ENCODE measurements around the gene NPHS1. TPM values are rescaled to one million over a fixed set of nuclear protein-coding genes. Genes with fewer than 3 reads are reported as not detected.

NPHS1 gene
- total RNA-seq, 2 experiments from 2014 or later: not detected

DNA sequence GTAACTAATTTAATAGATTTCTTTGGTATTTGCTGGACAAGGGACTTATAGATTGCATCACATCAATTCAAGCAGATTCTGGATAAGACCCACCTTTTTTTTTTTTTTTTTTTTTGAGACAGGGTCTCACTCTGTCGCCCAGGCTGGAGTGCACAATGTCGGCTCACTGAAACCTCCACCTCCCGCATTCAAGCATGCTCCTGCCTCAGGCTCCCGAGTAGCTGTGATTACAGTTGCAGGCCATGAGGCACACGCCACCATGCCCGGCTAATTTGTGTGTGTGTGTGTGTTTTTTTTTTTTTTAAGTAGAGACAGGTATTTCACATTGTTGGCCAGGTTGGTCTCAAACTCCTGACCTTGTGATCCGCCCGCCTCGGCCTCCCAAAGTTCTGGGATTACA is 35.5 kb downstream of the NPHS1 start:
- Mint-ChIP-seq H3K4me1 (ENCODE audit: low read depth) (no peaks in the 10 kb centered on the region), H3K27me3 (peaks cover 14% of the 10 kb centered on the region), H3K4me3 (no peak overlapping the region), H3K9me3 (no peaks in the 10 kb centered on the region), H3K27ac (no peak overlapping the region), H3K36me3 (peaks cover 2% of the 10 kb centered on the region)
- POLR2A ChIA-PET: no interaction called here
- CTCF ChIA-PET: no interaction called here
- DNase-seq: no peak
- intact Hi-C loops (cut with micrococcal nuclease): no loop called here

DNA sequence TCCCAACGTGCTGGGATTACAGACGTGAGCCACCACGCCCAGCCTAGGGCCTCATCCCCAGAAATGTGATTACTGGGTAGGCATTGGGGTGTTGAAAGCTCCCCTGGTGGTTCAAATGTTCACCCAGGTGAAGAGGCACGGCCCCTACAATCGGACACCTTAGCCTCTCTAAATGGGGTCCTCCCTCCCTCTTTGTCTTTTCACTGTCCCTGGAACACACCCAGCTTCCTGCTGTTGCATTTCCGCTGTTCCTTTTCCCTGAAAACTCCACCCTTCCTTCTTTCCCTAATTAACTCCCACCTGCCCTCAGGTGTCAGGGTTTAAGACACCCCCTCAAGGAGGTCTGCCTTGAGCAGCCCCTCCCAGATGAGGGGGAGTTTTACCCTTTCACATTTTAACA is 36.0 kb downstream of the NPHS1 start:
- Mint-ChIP-seq H3K27ac (no peak overlapping the region), H3K4me3 (no peak overlapping the region), H3K27me3 (peaks cover 14% of the 10 kb centered on the region), H3K36me3 (peaks cover 2% of the 10 kb centered on the region), H3K9me3 (no peaks in the 10 kb centered on the region), H3K4me1 (ENCODE audit: low read depth) (no peaks in the 10 kb centered on the region)
- DNase-seq: no peak
- intact Hi-C loops (cut with micrococcal nuclease): no loop called here
- CTCF ChIA-PET: interaction anchor here (0.8 kb wide), 1 partner anchor 312 kb away, joined by 4 read pairs; no protein-coding TSS in a partner anchor
- POLR2A ChIA-PET: no interaction called here

DNA sequence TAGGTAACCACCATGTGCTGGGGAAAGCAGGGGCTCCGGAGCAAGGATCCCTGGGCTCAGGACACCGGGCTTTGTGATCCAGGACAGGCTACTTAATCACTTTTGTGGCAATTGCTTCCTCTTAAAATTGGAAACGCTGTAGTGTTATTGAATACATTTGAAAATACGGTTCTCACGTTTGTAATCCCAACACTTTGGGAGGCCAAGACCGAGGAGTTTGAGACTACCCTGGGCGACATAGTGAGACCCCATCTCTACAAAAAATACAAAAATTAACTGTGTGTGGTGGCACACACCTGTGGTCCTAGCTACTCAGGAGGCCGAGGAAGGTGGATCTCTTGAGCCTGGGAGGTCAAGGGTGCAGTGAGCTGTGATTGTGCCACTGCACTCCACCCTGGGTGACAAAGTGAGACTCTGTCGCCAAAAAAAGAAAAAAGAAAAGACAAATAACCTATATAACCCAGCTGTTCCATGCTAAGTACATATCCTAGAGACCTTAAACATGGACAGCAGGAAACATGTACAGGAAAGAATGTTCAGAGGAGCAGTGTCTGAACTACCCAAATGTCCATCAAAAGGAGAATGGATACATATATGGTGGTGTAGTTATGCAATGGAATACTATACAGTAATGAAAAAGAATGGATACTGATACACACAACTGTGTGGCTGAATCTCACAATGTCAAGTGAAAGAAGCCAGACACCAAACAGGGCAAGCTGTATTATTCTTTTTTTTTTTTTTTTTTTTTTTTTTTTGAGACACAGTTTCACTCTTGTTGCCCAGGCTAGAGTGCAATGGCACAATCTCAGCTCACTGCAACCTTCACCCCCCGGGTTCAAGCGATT is 39.0 kb downstream of the NPHS1 start:
- H3K27me3 Mint-ChIP-seq: peaks cover 10% of the 10 kb centered on the region
- intact Hi-C loops (cut with micrococcal nuclease): no loop called here
- no peaks in the 10 kb centered on the region for H3K4me1 Mint-ChIP-seq (ENCODE audit: low read depth)
- no peak overlapping the region for H3K4me3 Mint-ChIP-seq
- ChIA-PET CTCF (interaction anchor here (0.6 kb wide), 1 partner anchor 24 kb away, joined by 3 read pairs; no protein-coding TSS in a partner anchor), POLR2A (no interaction called here)
- no peaks in the 10 kb centered on the region for H3K9me3 Mint-ChIP-seq
- DNase-seq: no peak
- peaks cover 2% of the 10 kb centered on the region for H3K36me3 Mint-ChIP-seq
- H3K27ac Mint-ChIP-seq: no peak overlapping the region

DNA sequence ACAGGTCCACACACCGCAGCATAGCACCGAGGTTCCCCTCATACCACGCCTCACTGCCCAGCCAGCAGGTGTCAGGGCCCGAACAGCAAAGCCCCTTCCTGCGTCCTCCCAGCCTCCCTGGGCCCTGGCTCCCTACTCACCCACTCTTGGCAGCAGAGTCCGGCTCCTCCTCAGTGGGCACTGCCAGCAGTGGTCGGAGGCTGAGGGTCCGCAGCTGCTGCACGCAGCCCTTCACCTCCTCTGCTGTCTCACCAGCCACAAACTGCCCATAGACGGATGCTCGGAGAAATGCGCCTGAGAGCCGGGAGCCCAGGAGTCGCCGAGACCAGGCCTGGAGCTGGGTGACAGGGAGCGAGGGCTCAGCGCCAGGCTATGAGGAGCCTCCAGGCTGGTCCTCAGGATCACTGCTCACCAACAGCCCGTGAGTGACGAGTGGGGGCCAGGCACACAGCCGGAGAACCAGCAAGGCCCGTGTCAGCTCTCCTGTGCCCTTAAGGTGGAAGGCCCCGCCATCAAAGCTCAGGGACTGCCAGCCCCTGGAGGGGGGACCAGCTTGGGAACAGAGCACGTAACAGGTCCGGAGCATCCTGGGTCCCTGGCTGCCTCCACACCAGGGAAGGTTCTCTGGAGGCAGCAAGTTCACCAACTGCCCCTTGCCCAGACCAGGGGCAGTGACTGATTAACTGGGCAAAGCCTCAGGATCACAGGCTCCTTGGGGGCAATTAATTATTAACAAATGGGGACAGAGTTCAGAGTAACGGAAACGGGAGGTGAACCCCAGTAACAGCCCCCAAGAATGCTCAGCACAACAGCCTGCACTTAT is 39.9 kb downstream of the NPHS1 start, which contains the start of gene PRODH2:
Gene PRODH2, minus strand, starts transcription at position 626 of the 823 bp plus-strand sequence. Its CDS starts 40 bp downstream, at position 586.
- ChIA-PET CTCF (interaction anchor here (0.6 kb wide), 1 partner anchor 23 kb away, joined by 3 read pairs; no protein-coding TSS in a partner anchor), POLR2A (no interaction called here)
- Mint-ChIP-seq H3K36me3 (peaks cover 2% of the 10 kb centered on the region), H3K9me3 (no peaks in the 10 kb centered on the region), H3K27ac (no peak within 1 kb of the TSS), H3K4me3 (no peak within 1 kb of the TSS), H3K4me1 (ENCODE audit: low read depth) (no peaks in the 10 kb centered on the region), H3K27me3 (peaks cover 10% of the 10 kb centered on the region)
- no peak for DNase-seq
- intact Hi-C loops (cut with micrococcal nuclease): no loop called here

DNA sequence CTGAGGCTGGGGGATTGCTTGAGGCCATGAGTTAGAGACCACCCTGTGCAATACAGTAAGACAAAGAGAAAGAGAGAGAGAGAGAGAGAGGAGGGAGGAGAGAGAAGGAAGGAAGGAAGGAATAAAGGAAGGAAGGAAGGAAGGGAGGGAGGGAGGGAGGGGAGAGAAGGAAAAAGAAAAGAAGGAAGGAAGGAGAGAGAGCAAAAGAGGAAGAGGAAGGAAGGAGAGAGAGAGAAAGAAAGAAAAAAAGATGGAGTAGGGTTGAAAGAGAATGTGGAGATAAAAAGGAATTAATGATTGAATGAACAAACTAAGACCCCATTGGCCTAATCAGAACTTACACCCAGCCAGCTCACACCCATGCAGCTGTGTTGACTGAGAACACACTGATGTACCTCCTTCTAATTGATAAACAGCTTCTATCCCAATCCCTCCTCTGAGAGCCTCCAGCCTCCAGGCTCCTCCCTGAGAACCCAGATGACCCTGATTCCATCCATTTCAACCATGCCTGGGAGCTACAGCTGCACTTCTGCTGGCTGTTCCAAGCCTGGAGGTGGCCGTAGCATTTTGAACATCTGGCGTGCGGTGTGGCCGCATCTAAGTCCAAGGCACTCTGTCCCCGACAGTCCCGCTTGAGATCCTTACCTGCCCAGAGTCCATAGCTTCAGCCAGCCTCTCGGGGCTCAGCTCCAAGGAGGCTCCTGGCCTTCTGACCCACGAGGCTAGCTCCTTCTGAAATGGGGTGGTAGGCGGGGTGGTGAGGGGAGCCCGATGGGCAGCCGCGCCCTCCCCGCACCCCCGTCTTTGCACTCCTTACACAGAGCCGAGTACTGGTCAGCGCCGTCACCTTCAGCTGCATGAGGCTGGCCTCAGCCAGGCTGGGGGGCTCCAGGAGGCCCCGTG is 40.7 kb downstream of the NPHS1 start:
- H3K4me3 Mint-ChIP-seq: no peak overlapping the region
- H3K27ac Mint-ChIP-seq: no peak overlapping the region
- H3K36me3 Mint-ChIP-seq: peaks cover 2% of the 10 kb centered on the region
- peaks cover 8% of the 10 kb centered on the region for H3K27me3 Mint-ChIP-seq
- H3K4me1 Mint-ChIP-seq (ENCODE audit: low read depth): no peaks in the 10 kb centered on the region
- intact Hi-C loops (cut with micrococcal nuclease): no loop called here
- H3K9me3 Mint-ChIP-seq: no peaks in the 10 kb centered on the region
- POLR2A ChIA-PET: no interaction called here
- DNase-seq: no peak
- CTCF ChIA-PET: no interaction called here

DNA sequence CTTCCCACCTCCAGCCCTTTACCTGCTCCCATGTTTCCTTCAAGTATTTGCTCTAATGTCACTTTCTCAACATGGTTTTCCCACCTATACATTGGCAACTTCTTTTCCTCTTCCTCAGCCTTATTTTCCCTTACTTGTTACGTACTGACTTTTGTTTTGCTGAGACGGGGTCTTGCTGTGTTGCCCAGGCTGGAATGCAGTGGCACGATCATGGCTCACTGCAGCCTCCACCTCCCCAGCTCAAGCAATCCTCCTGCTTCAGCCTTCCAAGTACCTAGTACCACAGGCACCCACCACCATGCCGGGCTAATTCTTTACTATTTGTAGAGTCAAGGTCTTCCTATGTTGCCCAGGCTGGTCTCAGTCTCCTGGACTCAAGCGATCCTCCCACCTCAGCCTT is 44.7 kb downstream of the NPHS1 start:
- H3K4me3 Mint-ChIP-seq: no peak overlapping the region
- DNase-seq: no peak
- H3K36me3 Mint-ChIP-seq: no peaks in the 10 kb centered on the region
- no peaks in the 10 kb centered on the region for H3K27me3 Mint-ChIP-seq
- CTCF ChIA-PET: no interaction called here
- H3K4me1 Mint-ChIP-seq (ENCODE audit: low read depth): peaks cover 6% of the 10 kb centered on the region
- H3K9me3 Mint-ChIP-seq: no peaks in the 10 kb centered on the region
- POLR2A ChIA-PET: no interaction called here
- intact Hi-C loops (cut with micrococcal nuclease): no loop called here
- no peak overlapping the region for H3K27ac Mint-ChIP-seq

DNA sequence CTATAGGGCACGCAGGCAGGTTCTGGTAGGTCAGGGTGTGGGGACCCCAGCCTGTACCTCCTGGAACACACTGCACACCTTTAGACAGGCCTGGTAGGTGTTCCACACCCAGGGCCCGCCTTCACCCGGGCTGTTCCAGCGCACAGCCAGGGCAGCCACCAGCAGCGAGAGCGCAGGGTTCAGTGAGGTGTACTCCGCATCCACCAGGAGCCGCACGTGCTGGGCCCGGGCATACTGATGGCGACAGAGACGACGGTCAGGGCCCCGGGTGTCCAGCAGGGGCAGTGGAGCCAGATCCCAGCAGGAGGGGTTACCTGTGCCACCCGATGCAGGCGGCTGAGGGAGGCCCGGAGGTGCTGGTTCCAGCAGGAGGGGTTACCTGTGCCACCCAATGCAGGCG is 45.7 kb downstream of the NPHS1 start:
- intact Hi-C loops (cut with micrococcal nuclease): no loop called here

DNA sequence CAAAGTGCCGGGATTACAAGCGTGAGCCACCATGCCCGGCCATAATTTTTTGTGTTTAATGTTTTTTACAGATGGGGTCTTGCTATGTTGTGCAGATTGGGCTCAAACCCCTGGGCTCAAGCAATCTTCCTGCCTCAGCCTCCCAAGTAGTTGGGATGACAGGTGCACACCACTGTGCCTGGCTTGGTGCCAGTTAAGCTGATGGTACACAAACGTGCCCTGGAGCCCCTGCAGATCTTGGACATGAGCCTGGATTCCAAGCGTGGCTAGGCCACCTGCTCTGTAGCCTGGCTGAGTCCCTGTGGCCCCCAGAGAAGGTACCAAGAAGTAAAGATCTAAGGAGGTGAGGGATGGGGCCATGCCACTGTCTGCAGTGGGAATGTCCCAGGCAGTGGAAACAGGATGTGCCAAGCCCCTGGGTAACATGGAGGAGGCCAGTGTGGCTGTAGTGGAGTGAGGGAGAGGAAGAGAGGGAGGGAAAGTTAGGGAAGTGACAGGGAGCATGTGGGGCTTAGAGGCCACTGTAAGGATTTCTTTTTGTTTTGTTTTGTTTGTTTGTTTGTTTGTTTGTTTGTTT is 46.7 kb downstream of the NPHS1 start:
- Mint-ChIP-seq H3K4me3 (no peak overlapping the region), H3K4me1 (ENCODE audit: low read depth) (peaks cover 6% of the 10 kb centered on the region), H3K27ac (no peak overlapping the region), H3K36me3 (no peaks in the 10 kb centered on the region), H3K27me3 (no peaks in the 10 kb centered on the region), H3K9me3 (no peaks in the 10 kb centered on the region)
- intact Hi-C loops (cut with micrococcal nuclease): no loop called here
- POLR2A ChIA-PET: no interaction called here
- no peak for DNase-seq
- CTCF ChIA-PET: no interaction called here

More for the DNA sequence above, 45.7 kb downstream of the NPHS1 start:
- no peak for DNase-seq
- no peaks in the 10 kb centered on the region for H3K36me3 Mint-ChIP-seq
- H3K4me1 Mint-ChIP-seq (ENCODE audit: low read depth): peaks cover 6% of the 10 kb centered on the region
- no peaks in the 10 kb centered on the region for H3K27me3 Mint-ChIP-seq
- H3K9me3 Mint-ChIP-seq: no peaks in the 10 kb centered on the region
- POLR2A ChIA-PET: no interaction called here
- CTCF ChIA-PET: no interaction called here
- H3K4me3 Mint-ChIP-seq: no peak overlapping the region
- no peak overlapping the region for H3K27ac Mint-ChIP-seq

DNA sequence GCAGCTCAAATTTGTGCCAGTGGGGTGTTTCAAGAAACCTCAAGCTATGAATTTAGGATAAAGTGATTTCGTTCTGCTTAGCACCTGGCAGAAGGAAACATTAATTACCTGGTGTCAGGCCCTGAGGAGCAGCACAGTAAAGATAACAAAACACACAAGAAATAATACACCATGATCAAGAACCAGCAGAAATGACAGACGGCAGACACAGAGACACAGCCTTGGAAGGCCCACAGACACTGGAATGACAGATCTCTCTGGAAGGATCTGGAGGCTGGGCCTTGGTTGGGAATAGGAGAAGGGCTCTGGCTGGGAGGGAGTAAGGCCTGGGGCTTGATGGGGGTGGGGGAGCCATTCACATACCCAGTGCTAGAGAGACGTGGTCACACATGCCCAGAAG is 50.5 kb downstream of the NPHS1 start:
- H3K4me1 Mint-ChIP-seq (ENCODE audit: low read depth): peaks cover 6% of the 10 kb centered on the region
- no peak for DNase-seq
- H3K9me3 Mint-ChIP-seq: no peaks in the 10 kb centered on the region
- no peaks in the 10 kb centered on the region for H3K36me3 Mint-ChIP-seq
- no peak overlapping the region for H3K27ac Mint-ChIP-seq
- peaks cover 16% of the 10 kb centered on the region for H3K27me3 Mint-ChIP-seq
- H3K4me3 Mint-ChIP-seq: no peak overlapping the region
- intact Hi-C loops (cut with micrococcal nuclease): no loop called here
- CTCF ChIA-PET: interaction anchor here (1.2 kb wide), 1 partner anchor 109 kb away, joined by 6 read pairs; no protein-coding TSS in a partner anchor
- POLR2A ChIA-PET: no interaction called here

DNA sequence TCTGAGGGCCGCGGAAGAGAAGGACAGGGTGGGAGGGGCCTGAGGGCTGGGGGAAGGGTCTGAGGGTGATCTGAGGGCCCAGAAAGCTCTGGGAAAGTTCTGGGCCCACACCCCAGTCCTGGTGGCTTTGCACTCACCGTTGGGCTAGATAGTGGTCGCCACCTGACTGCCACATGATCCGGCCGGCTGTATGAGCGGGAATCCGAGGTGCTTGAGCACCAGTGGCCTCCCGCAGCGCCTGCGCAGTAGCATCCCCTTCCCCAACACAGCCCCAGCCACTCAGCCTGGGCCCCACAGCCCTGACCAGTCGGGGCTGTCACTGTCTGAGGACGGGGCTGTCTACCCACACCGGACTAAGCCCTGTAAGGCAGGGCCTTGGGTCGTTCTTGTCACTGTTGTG is 54.6 kb downstream of the NPHS1 start:
- intact Hi-C loops (cut with micrococcal nuclease): no loop called here
- no peak overlapping the region for H3K4me3 Mint-ChIP-seq
- H3K36me3 Mint-ChIP-seq: no peaks in the 10 kb centered on the region
- peaks cover 27% of the 10 kb centered on the region for H3K27me3 Mint-ChIP-seq
- H3K9me3 Mint-ChIP-seq: no peaks in the 10 kb centered on the region
- no peak overlapping the region for H3K27ac Mint-ChIP-seq
- peak; percentile 32 for DNase-seq
- no peaks in the 10 kb centered on the region for H3K4me1 Mint-ChIP-seq (ENCODE audit: low read depth)
- CTCF ChIA-PET: no interaction called here
- POLR2A ChIA-PET: no interaction called here

DNA sequence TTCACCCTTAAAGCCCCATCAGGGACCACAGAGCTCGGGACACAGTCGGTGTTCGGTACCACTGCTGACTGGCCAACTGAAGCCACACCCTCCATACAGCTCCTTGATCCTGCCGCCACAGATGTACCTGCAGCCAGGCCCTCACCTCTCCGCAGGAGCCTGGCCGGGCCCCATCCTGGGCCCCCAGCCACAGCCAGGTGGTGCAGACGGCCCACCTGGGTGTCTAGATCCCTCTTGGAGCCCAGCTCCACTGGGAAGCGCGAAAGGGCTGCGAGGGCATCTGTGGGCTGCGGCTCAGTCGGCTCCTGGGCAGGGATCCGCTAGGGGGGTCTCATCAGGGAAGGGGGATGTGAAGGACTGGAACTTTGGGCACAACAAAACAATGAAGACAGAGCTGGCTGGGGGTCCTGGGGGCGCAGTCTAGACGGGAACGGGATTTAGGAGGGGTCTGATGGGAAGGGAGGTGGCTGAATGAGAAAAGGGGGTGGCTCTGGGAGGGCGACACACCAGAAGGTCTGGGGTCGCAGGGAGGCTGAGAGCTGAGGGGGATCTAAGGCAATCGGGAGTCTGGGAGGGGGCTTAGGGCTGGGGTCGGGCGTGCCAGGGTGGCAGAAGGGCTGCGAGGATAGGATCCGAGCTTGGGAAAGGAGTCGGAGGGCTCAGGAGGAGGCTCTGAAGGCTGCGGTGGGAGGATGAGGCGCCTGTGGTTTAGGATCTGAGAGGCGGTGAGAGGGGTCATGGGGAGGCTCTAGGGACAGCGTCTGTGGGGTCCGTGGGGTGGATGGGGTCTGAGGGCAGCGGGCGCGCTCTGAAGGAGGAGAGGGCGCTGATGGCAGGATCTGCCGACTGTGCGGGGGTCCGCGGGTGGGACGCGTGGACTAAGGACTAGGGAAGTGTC is 55.4 kb downstream of the NPHS1 start:
- Mint-ChIP-seq H3K9me3 (no peaks in the 10 kb centered on the region), H3K4me1 (ENCODE audit: low read depth) (no peaks in the 10 kb centered on the region), H3K27ac (no peak overlapping the region), H3K27me3 (peaks cover 27% of the 10 kb centered on the region), H3K36me3 (no peaks in the 10 kb centered on the region), H3K4me3 (no peak overlapping the region)
- POLR2A ChIA-PET: no interaction called here
- intact Hi-C loops (cut with micrococcal nuclease): no loop called here
- CTCF ChIA-PET: no interaction called here
- no peak for DNase-seq

Measured in activated CD4-positive, alpha-beta memory T cell treated with anti-CD3 and anti-CD28 coated beads for 36 hours (primary cell).